ENCODE results near the gene PLEK. TPM values are rescaled to one million over a fixed set of nuclear protein-coding genes. Genes with fewer than 3 reads are reported as not detected.

Gene PLEK
- total RNA-seq, 6 experiments from 2014 or later, result not detected

- Mint-ChIP-seq H3K36me3 (ENCODE audit: low read depth) (no peaks in the 10 kb centered on the region), H3K4me1 (ENCODE audit: low read depth) (no peaks in the 10 kb centered on the region), H3K4me3 (no peak overlapping the region), H3K27ac (no peak overlapping the region), H3K27me3 (ENCODE audit: insufficient read depth) (peaks cover 33% of the 10 kb centered on the region), H3K9me3 (no peaks in the 10 kb centered on the region)
- TF ChIP-seq CTCF (IDR thresholded peaks at IDR 0.05), result no peak
- no peak for DNase-seq
These were observed 52.8 kb downstream of the PLEK start for GRCh38 chr2:68417926-68418325.

GRCh38 chr2:68418419-68418818 is 53.3 kb downstream of the PLEK start:
- H3K36me3 Mint-ChIP-seq (ENCODE audit: low read depth), result no peaks in the 10 kb centered on the region
- no peak for TF ChIP-seq CTCF (IDR thresholded peaks at IDR 0.05)
- no peaks in the 10 kb centered on the region for H3K4me1 Mint-ChIP-seq (ENCODE audit: low read depth)
- no peaks in the 10 kb centered on the region for H3K9me3 Mint-ChIP-seq
- no peak for DNase-seq
- no peak overlapping the region for H3K27ac Mint-ChIP-seq
- peaks cover 33% of the 10 kb centered on the region for H3K27me3 Mint-ChIP-seq (ENCODE audit: insufficient read depth)
- no peak overlapping the region for H3K4me3 Mint-ChIP-seq

GRCh38 chr2:68418855-68419254 is 53.8 kb downstream of the PLEK start:
- no peaks in the 10 kb centered on the region for H3K36me3 Mint-ChIP-seq (ENCODE audit: low read depth)
- H3K4me3 Mint-ChIP-seq, result no peak overlapping the region
- no peaks in the 10 kb centered on the region for H3K4me1 Mint-ChIP-seq (ENCODE audit: low read depth)

GRCh38 chr2:68420254-68420910 is 55.3 kb downstream of the PLEK start:
- Mint-ChIP-seq H3K27ac (no peak overlapping the region), H3K9me3 (no peaks in the 10 kb centered on the region), H3K4me3 (no peak overlapping the region), H3K27me3 (ENCODE audit: insufficient read depth) (peaks cover 33% of the 10 kb centered on the region), H3K36me3 (ENCODE audit: low read depth) (no peaks in the 10 kb centered on the region), H3K4me1 (ENCODE audit: low read depth) (no peaks in the 10 kb centered on the region)
- DNase-seq, result no peak
- TF ChIP-seq CTCF (IDR thresholded peaks at IDR 0.05), result no peak

More at GRCh38 chr2:68418855-68419254, 53.8 kb downstream of the PLEK start:
- Mint-ChIP-seq H3K27ac (no peak overlapping the region), H3K9me3 (no peaks in the 10 kb centered on the region), H3K27me3 (ENCODE audit: insufficient read depth) (peaks cover 33% of the 10 kb centered on the region)
- no peak for DNase-seq
- TF ChIP-seq CTCF (IDR thresholded peaks at IDR 0.05), result no peak

- H3K4me1 Mint-ChIP-seq (ENCODE audit: low read depth), result no peaks in the 10 kb centered on the region
- no peak for DNase-seq
These were observed 59.0 kb downstream of the PLEK start for GRCh38 chr2:68423966-68424650.

More at GRCh38 chr2:68423966-68424650, 59.0 kb downstream of the PLEK start:
- Mint-ChIP-seq H3K4me3 (no peak overlapping the region), H3K36me3 (ENCODE audit: low read depth) (no peaks in the 10 kb centered on the region), H3K27me3 (ENCODE audit: insufficient read depth) (peaks cover 21% of the 10 kb centered on the region), H3K27ac (no peak overlapping the region), H3K9me3 (no peaks in the 10 kb centered on the region)
- TF ChIP-seq CTCF (IDR thresholded peaks at IDR 0.05), result no peak
